Measurements from ENCODE around the gene MYH11.

GRCh38 chr16:15825750-15826305 is 31.0 kb downstream of the MYH11 start:
- TF ChIP-seq CTCF (optimal IDR thresholded peaks at IDR 0.05 in 1 of 3, IDR thresholded peaks at IDR 0.05 in 1 of 3, conservative IDR thresholded peaks at IDR 0.05 in 1 of 3; ENCODE audit: extremely low read depth in 1 of 3, insufficient read depth in 2 of 3, low read length in 3 of 3) (no peak), EZH2 (IDR thresholded peaks at IDR 0.05; ENCODE audit: low read length) (no peak)
